GM21786 (cell line): Measurements from ENCODE around the gene VPS50.

Experiments used
- ATAC-seq: cut with Tn5 transposase; IDR thresholded peaks from one replicate; pipeline ENCODE4 v1.9.1; 2021; ENCODE audit not compliant: unreplicated experiment

Gene VPS50

GRCh38 chr7:93231799-93232672 lies at the start of gene VPS50:
Gene VPS50, plus strand, starts transcription at chr7:93232366. Its CDS starts 102 bp downstream, at chr7:93232468.
- peak; percentile 99 for ATAC-seq

GRCh38 chr7:93185303-93186027 lies 46.7 kb upstream of the VPS50 start:
- no peak for ATAC-seq

- no peak for ATAC-seq
Measured at GRCh38 chr7:93188870-93189634, 43.1 kb upstream of the VPS50 start.

- ATAC-seq: no peak
Measured at GRCh38 chr7:93194386-93194785, 37.8 kb upstream of the VPS50 start.

GRCh38 chr7:93196336-93196735 lies 35.8 kb upstream of the VPS50 start:
- no peak for ATAC-seq

GRCh38 chr7:93198472-93198871 lies 33.7 kb upstream of the VPS50 start:
- ATAC-seq: no peak

GRCh38 chr7:93202594-93203250 lies 29.4 kb upstream of the VPS50 start:
- no peak for ATAC-seq

GRCh38 chr7:93203496-93203895 lies 28.7 kb upstream of the VPS50 start:
- ATAC-seq: no peak

- ATAC-seq: no peak
Measured at GRCh38 chr7:93205046-93205445, 27.1 kb upstream of the VPS50 start.

GRCh38 chr7:93211228-93211818 lies 20.8 kb upstream of the VPS50 start:
- no peak for ATAC-seq

- ATAC-seq: no peak
Measured at GRCh38 chr7:93212881-93213280, 19.3 kb upstream of the VPS50 start.

GRCh38 chr7:93218997-93219827 lies 13.0 kb upstream of the VPS50 start:
- ATAC-seq: no peak

GRCh38 chr7:93219868-93220267 lies 12.3 kb upstream of the VPS50 start:
- ATAC-seq: no peak

- no peak for ATAC-seq
Measured at GRCh38 chr7:93226310-93226709, 5.9 kb upstream of the VPS50 start, which contains the start of gene HEPACAM2. Gene HEPACAM2, minus strand, starts transcription at chr7:93226469.

- peak; percentile 20 for ATAC-seq
Measured at GRCh38 chr7:93228302-93228701, 3.9 kb upstream of the VPS50 start.

- ATAC-seq: no peak
Measured at GRCh38 chr7:93231259-93231658, 907 bp upstream of the VPS50 start.

- peak; percentile 1 for ATAC-seq
Measured at GRCh38 chr7:93232673-93233018, 480 bp downstream of the VPS50 start.

- ATAC-seq: no peak
Measured at GRCh38 chr7:93235541-93235940, 3.4 kb downstream of the VPS50 start.

GRCh38 chr7:93238131-93238530 lies 6.0 kb downstream of the VPS50 start:
- ATAC-seq: no peak

GRCh38 chr7:93238748-93239147 lies 6.6 kb downstream of the VPS50 start:
- ATAC-seq: no peak
